Bronchial epithelial cell (primary cell): ENCODE results near the gene IGFALS. TPM values are rescaled to one million over a fixed set of nuclear protein-coding genes. Genes with fewer than 3 reads are reported as not detected.
A peak's percentile ranks its signal among the peaks of the same experiment; 100 is the strongest.

ENCODE experiments used
- DNase-seq: peaks from one replicate; pipeline ENCODE4 v3.0.0-alpha.2; 2010; ENCODE audit warnings: low read depth
- FAIRE-seq: peaks from 2 replicates; lab custom pipeline; 2011; peaks lifted over from hg19 to GRCh38; lab: Jason Lieb, UNC
- H3K27me3 ChIP-seq: 2 replicates; pipeline ENCODE4 v1.5.1; 2011; ENCODE audit warnings: low read length; ENCODE audit not compliant: control insufficient read depth, insufficient read depth
- H3K36me3 ChIP-seq: 2 replicates; pipeline ENCODE4 v1.5.1; 2011; ENCODE audit warnings: low read length; ENCODE audit not compliant: control insufficient read depth, insufficient read depth
- H3K4me3 ChIP-seq: 2 replicates; pipeline ENCODE4 v1.5.1; 2011; ENCODE audit warnings: mild to moderate bottlenecking, low read depth, low read length, control low read depth
- CTCF ChIP-seq: IDR thresholded peaks from 2 replicates; pipeline ENCODE4 v1.5.1; 2011; ENCODE audit warnings: mild to moderate bottlenecking, moderate library complexity, low read length, control low read depth, inconsistent platforms; ENCODE audit not compliant: insufficient read depth, severe bottlenecking
- total RNA-seq: library from RNA; depleted of rRNA; stranded (reverse); fragments of >200 nt; gene quantifications from 2 replicates; pipeline ENCODE4 v1.2.1, GENCODE V29; 2014

The IGFALS gene
- total RNA-seq, 1 donor from 2014 or later: not detected

GRCh38 chr16:1775006-1775845 lies 18.3 kb downstream of the IGFALS start:
- FAIRE-seq: no peak
- H3K36me3 ChIP-seq: peaks cover 21% of the 10 kb centered on the region
- TF ChIP-seq CTCF: no peak
- no peak for DNase-seq
- H3K27me3 ChIP-seq: no peaks in the 10 kb centered on the region
- no peak overlapping the region for H3K4me3 ChIP-seq

GRCh38 chr16:1774448-1774780 lies 19.1 kb downstream of the IGFALS start:
- peak overlapping the region; percentile 97 for H3K4me3 ChIP-seq
- TF ChIP-seq CTCF: no peak
- peaks cover 22% of the 10 kb centered on the region for H3K36me3 ChIP-seq
- DNase-seq (no peak), FAIRE-seq (no peak)
- no peaks in the 10 kb centered on the region for H3K27me3 ChIP-seq

- Histone ChIP-seq H3K4me3 (peak overlapping the region; percentile 97), H3K27me3 (no peaks in the 10 kb centered on the region), H3K36me3 (peaks cover 22% of the 10 kb centered on the region)
- FAIRE-seq (no peak), DNase-seq (no peak)
- no peak for TF ChIP-seq CTCF
These were observed 19.6 kb downstream of the IGFALS start for GRCh38 chr16:1773703-1774447.

- Histone ChIP-seq H3K27me3 (no peaks in the 10 kb centered on the region), H3K36me3 (peaks cover 21% of the 10 kb centered on the region), H3K4me3 (peak within 1 kb of the TSS; percentile 97)
- DNase-seq (peak; percentile 42), FAIRE-seq (no peak)
- TF ChIP-seq CTCF: peak; percentile 90
These were observed 20.4 kb downstream of the IGFALS start, which contains the start of gene MRPS34 for GRCh38 chr16:1772908-1773702. Gene MRPS34 (minus strand): TSS chr16:1773134. CDS start chr16:1773119, 15 bp downstream.

- DNase-seq: peak; percentile 24
- H3K4me3 ChIP-seq: peak within 1 kb of the TSS; percentile 97
- no peaks in the 10 kb centered on the region for H3K27me3 ChIP-seq
- FAIRE-seq: no peak
- no peak for TF ChIP-seq CTCF
- peaks cover 28% of the 10 kb centered on the region for H3K36me3 ChIP-seq
These were observed 21.1 kb downstream of the IGFALS start, which contains the start of gene EME2 for GRCh38 chr16:1772362-1772907. Gene EME2 (plus strand): TSS chr16:1772810. CDS start chr16:1773228, 418 bp downstream.
